H9 (cell line): ENCODE results near the gene P4HB. TPM values are rescaled to one million over a fixed set of nuclear protein-coding genes. Genes with fewer than 3 reads are reported as not detected.

Experiments used
- DNase-seq: peaks from one replicate; pipeline ENCODE4 v3.0.0-alpha.2; 2017
- H2AFZ ChIP-seq: one replicate; pipeline ENCODE4 v1.6.1; 2013; ENCODE audit warnings: mild to moderate bottlenecking, low read length, control low read depth, moderate library complexity
- H2AK5ac ChIP-seq: 2 replicates; pipeline ENCODE4 v1.6.1; 2013; ENCODE audit warnings: low read length, control low read depth, mixed read lengths; ENCODE audit not compliant: insufficient read length
- H2BK120ac ChIP-seq: one replicate; pipeline ENCODE4 v1.6.1; 2013; ENCODE audit warnings: low read depth, mild to moderate bottlenecking, low read length, control low read depth, inconsistent platforms; ENCODE audit not compliant: poor library complexity, severe bottlenecking
- H2BK12ac ChIP-seq: 2 replicates; pipeline ENCODE4 v1.6.1; 2013; ENCODE audit warnings: low read length, control low read depth, mixed read lengths, low read depth; ENCODE audit not compliant: insufficient read length
- H2BK15ac ChIP-seq: 2 replicates; pipeline ENCODE4 v1.6.1; 2013; ENCODE audit warnings: low read depth, low read length, control low read depth
- H2BK20ac ChIP-seq: one replicate; pipeline ENCODE4 v1.6.1; 2013; ENCODE audit warnings: low read depth, mild to moderate bottlenecking, low read length, control low read depth, inconsistent platforms; ENCODE audit not compliant: poor library complexity, severe bottlenecking
- H2BK5ac ChIP-seq: 2 replicates; pipeline ENCODE4 v1.6.1; 2013; ENCODE audit warnings: low read length, control low read depth, mixed read lengths; ENCODE audit not compliant: insufficient read length
- H3K14ac ChIP-seq: 2 replicates; pipeline ENCODE4 v1.6.1; 2013; ENCODE audit warnings: low read length, control low read depth; ENCODE audit not compliant: insufficient read depth
- H3K18ac ChIP-seq: 2 replicates; pipeline ENCODE4 v1.6.1; 2013; ENCODE audit warnings: low read depth, mild to moderate bottlenecking, mixed read lengths, low read length, control low read depth; ENCODE audit not compliant: insufficient read length
- H3K23ac ChIP-seq: 2 replicates; pipeline ENCODE4 v1.6.1; 2013; ENCODE audit warnings: low read length, control low read depth, mixed read lengths, low read depth; ENCODE audit not compliant: insufficient read length
- H3K23me2 ChIP-seq: 2 replicates; pipeline ENCODE4 v1.6.1; 2013; ENCODE audit warnings: low read depth, mild to moderate bottlenecking, mixed read lengths, low read length, control low read depth; ENCODE audit not compliant: insufficient read length, poor library complexity, severe bottlenecking
- H3K27ac ChIP-seq: 2 replicates; pipeline ENCODE4 v1.5.1; 2013; ENCODE audit warnings: low read length, control low read depth, mixed read lengths, low read depth; ENCODE audit not compliant: insufficient read length
- H3K27me3 ChIP-seq: 2 replicates; pipeline ENCODE4 v1.6.1; 2013; ENCODE audit warnings: low read length, control low read depth, inconsistent platforms; ENCODE audit not compliant: insufficient read depth
- H3K4ac ChIP-seq: 2 replicates; pipeline ENCODE4 v1.6.1; 2013; ENCODE audit warnings: low read depth, mild to moderate bottlenecking, control low read depth, inconsistent platforms, low read length, moderate library complexity
- H3K4me1 ChIP-seq: 2 replicates; pipeline ENCODE4 v1.6.1; 2013; ENCODE audit warnings: low read length, control low read depth, inconsistent platforms; ENCODE audit not compliant: insufficient read depth
- H3K4me2 ChIP-seq: 2 replicates; pipeline ENCODE4 v1.6.1; 2013; ENCODE audit warnings: low read length, control low read depth, mixed read lengths; ENCODE audit not compliant: insufficient read length, insufficient read depth
- H3K56ac ChIP-seq: 2 replicates; pipeline ENCODE4 v1.6.1; 2013; ENCODE audit warnings: low read depth, mild to moderate bottlenecking, mixed read lengths, low read length, control low read depth; ENCODE audit not compliant: insufficient read length
- H3K79me1 ChIP-seq: 2 replicates; pipeline ENCODE4 v1.6.1; 2013; ENCODE audit warnings: low read depth, mild to moderate bottlenecking, moderate library complexity, low read length, control low read depth, inconsistent platforms; ENCODE audit not compliant: insufficient read depth, poor library complexity, severe bottlenecking
- H3K79me2 ChIP-seq: 2 replicates; pipeline ENCODE4 v1.6.1; 2013; ENCODE audit warnings: low read length, control low read depth, inconsistent platforms; ENCODE audit not compliant: insufficient read depth
- H3K9ac ChIP-seq: 2 replicates; pipeline ENCODE4 v1.6.1; 2013; ENCODE audit warnings: low read length, control low read depth, mixed read lengths; ENCODE audit not compliant: insufficient read length; ENCODE audit errors: extremely low read depth
- H3K9me3 ChIP-seq: one replicate; pipeline ENCODE4 v1.6.1; 2013; ENCODE audit warnings: low read depth, low read length, inconsistent platforms; ENCODE audit not compliant: control insufficient read depth
- H3T11ph ChIP-seq: one replicate; pipeline ENCODE4 v1.6.1; 2013; ENCODE audit warnings: mild to moderate bottlenecking, low read length, control low read depth, inconsistent platforms
- H4K20me1 ChIP-seq: one replicate; pipeline ENCODE4 v1.6.1; 2013; ENCODE audit not compliant: control insufficient read depth, insufficient read length, insufficient read depth
- H4K5ac ChIP-seq: 2 replicates; pipeline ENCODE4 v1.6.1; 2013; ENCODE audit warnings: low read depth, mild to moderate bottlenecking, mixed read lengths, low read length, control low read depth; ENCODE audit not compliant: insufficient read length
- H4K8ac ChIP-seq: replicated peaks from 2 replicates; pipeline ENCODE4 v1.6.1; 2013; ENCODE audit warnings: low read length, control low read depth, mixed read lengths, low read depth; ENCODE audit not compliant: insufficient read length
- H4K91ac ChIP-seq: 2 replicates; pipeline ENCODE4 v1.6.1; 2013; ENCODE audit warnings: low read depth, mild to moderate bottlenecking, moderate library complexity, mixed read lengths, low read length, control low read depth; ENCODE audit not compliant: insufficient read length
- H3K27ac Mint-ChIP-seq, 3 experiments: 2 replicates in 2 of 3; 3 replicates in 1 of 3; pipeline ENCODE4 v1.8.0; 2020 to 2021; ENCODE audit warnings: mixed read lengths in 3 of 3, mild to moderate bottlenecking in 1 of 3, moderate library complexity in 1 of 3
- H3K27me3 Mint-ChIP-seq: 2 replicates; pipeline ENCODE4 v1.8.0; 2021; ENCODE audit warnings: low read depth, mild to moderate bottlenecking, moderate library complexity, mixed read lengths
- H3K36me3 Mint-ChIP-seq, 3 experiments: 2 replicates in 2 of 3; 3 replicates in 1 of 3; pipeline ENCODE4 v1.8.0; 2020 to 2021; ENCODE audit warnings: low read depth in 3 of 3, mixed read lengths in 3 of 3; ENCODE audit not compliant: insufficient read depth in 1 of 3
- H3K4me1 Mint-ChIP-seq, 2 experiments: 2 replicates each; pipeline ENCODE4 v1.8.0; 2020; ENCODE audit warnings: mixed read lengths in 2 of 2
- H3K4me3 Mint-ChIP-seq, 2 experiments: 2 replicates in 1 of 2; 3 replicates in 1 of 2; pipeline ENCODE4 v1.8.0; 2020 to 2021; ENCODE audit warnings: mild to moderate bottlenecking in 2 of 2, mixed read lengths in 2 of 2, moderate library complexity in 1 of 2
- H3K9me3 Mint-ChIP-seq, 2 experiments: 2 replicates in 1 of 2; 3 replicates in 1 of 2; pipeline ENCODE4 v1.8.0; 2020; ENCODE audit warnings: mild to moderate bottlenecking in 2 of 2, mixed read lengths in 2 of 2, moderate library complexity in 1 of 2
- WGBS: extraction: QIAGEN DNeasy Blood & Tissue Kit; methylation state at CpG from one replicate; pipeline ENCODE4 v1.1.7; 2013; ENCODE audit warnings: missing lambda C conversion rate, low lambda C conversion rate, mixed read lengths; ENCODE audit not compliant: insufficient read length; ENCODE audit errors: extremely low coverage; 5-methylcytosine and 5-hydroxymethylcytosine counted together
- total RNA-seq: library from RNA; stranded (reverse); gene quantifications from 2 replicates; pipeline ENCODE4 v1.2.1, GENCODE V29; 2021
- TF ChIP-seq, protein P1 (sequence below): fragments of 200-600 bp; sonication (generic); conservative IDR thresholded peaks from 3 replicates; pipeline ENCODE4 v1.8.0; 2021; ENCODE audit warnings: antibody characterized with exemption, mild to moderate bottlenecking

The P4HB gene
- total RNA-seq, 1 experiment from 2014 or later = 366 TPM

DNA sequence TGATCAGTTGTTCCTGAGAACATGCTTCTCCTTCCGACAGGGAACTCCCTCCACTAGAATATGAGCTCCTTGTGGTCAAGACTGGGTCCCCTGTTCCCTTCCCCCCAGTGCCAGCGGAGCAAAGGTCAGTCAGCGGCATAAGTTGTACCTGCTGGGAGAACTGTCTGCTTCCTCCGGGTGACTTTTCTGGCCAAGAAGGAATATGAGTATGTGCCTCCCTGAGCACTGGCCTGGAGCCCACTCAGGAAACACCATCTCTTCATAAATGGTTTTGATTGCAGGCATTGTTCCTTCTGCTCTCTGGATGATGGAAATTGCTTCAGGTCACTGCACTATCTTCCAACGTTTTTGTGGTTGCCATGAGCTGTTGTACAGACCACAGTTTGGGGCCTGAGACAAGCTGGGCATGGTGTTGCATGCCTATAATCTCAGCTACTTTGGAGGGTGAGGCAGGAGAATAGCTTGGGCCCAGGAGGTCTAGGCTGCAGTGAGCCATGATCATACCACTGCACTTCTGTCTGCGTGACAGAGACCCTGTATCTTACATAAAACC, 2.9 kb upstream of the P4HB start:
- no peak overlapping the region for H3K27ac ChIP-seq
- H3K4ac ChIP-seq = no peak overlapping the region
- no peak overlapping the region for H2AFZ ChIP-seq
- H3K27me3 ChIP-seq = no peaks in the 10 kb centered on the region
- no peak overlapping the region for H4K5ac ChIP-seq
- H3K23me2 ChIP-seq = peaks cover 10% of the 10 kb centered on the region
- no peak overlapping the region for H2BK15ac ChIP-seq
- no peak overlapping the region for H3K23ac ChIP-seq
- peaks cover 17 to 32% of the 10 kb centered on the region in 2 experiments for H3K4me1 Mint-ChIP-seq
- peak overlapping the region in 1 of 3 experiments; percentile 18; a peak in 1 of 7 replicates for H3K27ac Mint-ChIP-seq
- H3T11ph ChIP-seq = no peak overlapping the region
- no peak overlapping the region for H3K14ac ChIP-seq
- H2BK120ac ChIP-seq = no peak overlapping the region
- peak overlapping the region; percentile 54 to 72 for H3K4me3 Mint-ChIP-seq
- no peak overlapping the region for H2BK20ac ChIP-seq
- no peak overlapping the region for H3K56ac ChIP-seq
- H4K8ac ChIP-seq = no peak overlapping the region
- H3K9me3 ChIP-seq = no peaks in the 10 kb centered on the region
- TF ChIP-seq, protein P1, sequence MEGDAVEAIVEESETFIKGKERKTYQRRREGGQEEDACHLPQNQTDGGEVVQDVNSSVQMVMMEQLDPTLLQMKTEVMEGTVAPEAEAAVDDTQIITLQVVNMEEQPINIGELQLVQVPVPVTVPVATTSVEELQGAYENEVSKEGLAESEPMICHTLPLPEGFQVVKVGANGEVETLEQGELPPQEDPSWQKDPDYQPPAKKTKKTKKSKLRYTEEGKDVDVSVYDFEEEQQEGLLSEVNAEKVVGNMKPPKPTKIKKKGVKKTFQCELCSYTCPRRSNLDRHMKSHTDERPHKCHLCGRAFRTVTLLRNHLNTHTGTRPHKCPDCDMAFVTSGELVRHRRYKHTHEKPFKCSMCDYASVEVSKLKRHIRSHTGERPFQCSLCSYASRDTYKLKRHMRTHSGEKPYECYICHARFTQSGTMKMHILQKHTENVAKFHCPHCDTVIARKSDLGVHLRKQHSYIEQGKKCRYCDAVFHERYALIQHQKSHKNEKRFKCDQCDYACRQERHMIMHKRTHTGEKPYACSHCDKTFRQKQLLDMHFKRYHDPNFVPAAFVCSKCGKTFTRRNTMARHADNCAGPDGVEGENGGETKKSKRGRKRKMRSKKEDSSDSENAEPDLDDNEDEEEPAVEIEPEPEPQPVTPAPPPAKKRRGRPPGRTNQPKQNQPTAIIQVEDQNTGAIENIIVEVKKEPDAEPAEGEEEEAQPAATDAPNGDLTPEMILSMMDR = no peak
- peaks cover 3% of the 10 kb centered on the region; the same call in 1 of the 2 replicates for H3K4me1 ChIP-seq
- H3K4me2 ChIP-seq = no peak overlapping the region
- peaks cover 17% of the 10 kb centered on the region; the same call in 1 of the 2 replicates for H3K79me2 ChIP-seq
- WGBS = no CpG with 5 or more reads among the region's 6 CpGs
- H3K18ac ChIP-seq = no peak overlapping the region
- no peak overlapping the region for H3K9ac ChIP-seq
- no peak overlapping the region for H4K91ac ChIP-seq
- H3K9me3 Mint-ChIP-seq = peaks cover 0 to 3% of the 10 kb centered on the region in 2 experiments; a peak in 1 of 5 replicates
- no peak overlapping the region for H2AK5ac ChIP-seq
- H2BK12ac ChIP-seq = no peak overlapping the region
- H2BK5ac ChIP-seq = no peak overlapping the region
- H4K20me1 ChIP-seq = peaks cover 2% of the 10 kb centered on the region
- DNase-seq = no peak
- H3K79me1 ChIP-seq = peaks cover 13% of the 10 kb centered on the region
- peaks cover 12 to 41% (median 39%) of the 10 kb centered on the region in 3 experiments; a peak in 6 of 7 replicates for H3K36me3 Mint-ChIP-seq
- peaks cover 2% of the 10 kb centered on the region for H3K27me3 Mint-ChIP-seq
